IMR-90 (cell line): Measurements from ENCODE around the gene FRAS1. TPM values are rescaled to one million over a fixed set of nuclear protein-coding genes. Genes with fewer than 3 reads are reported as not detected.

Experiments
- ATAC-seq: fragments of 200-7000 bp; cut with Tn5 transposase; 2 replicates; pipeline ENCODE4 v1.9.1; 2020; ENCODE audit warnings: low read depth, mild to moderate bottlenecking, moderate library complexity
- BruUV-seq: library from RNA; stranded (reverse); fragments of 400-500 nt; replicated peaks from 2 replicates; lab custom pipeline; 2021; lab: Mats Ljungman, UMichigan
- CTCF ChIA-PET: fragments of 300-600 bp; formaldehyde crosslinking; extraction: SDS; loops from one replicate; lab custom pipeline; 2021; ENCODE audit warnings: antibody characterized with exemption; lab: Yijun Ruan, JAX
- POLR2A ChIA-PET: fragments of 300-600 bp; sonication (Branson Sonifier 250); formaldehyde crosslinking; loops from one replicate; lab custom pipeline; 2022; ENCODE audit warnings: antibody characterized with exemption; ENCODE audit not compliant: unreplicated experiment; lab: Charles Lee
- DNase-seq: peaks from one replicate; pipeline ENCODE4 v3.0.0; 2013
- H2AFZ ChIP-seq: replicated peaks from 2 replicates; pipeline ENCODE3; 2013; ENCODE audit warnings: low read length, mild to moderate bottlenecking; ENCODE audit not compliant: poor library complexity
- H2AK5ac ChIP-seq: 2 replicates; pipeline ENCODE4 v1.6.1; 2013; ENCODE audit warnings: low read depth, low read length, inconsistent platforms
- H2AK9ac ChIP-seq: replicated peaks from 2 replicates; pipeline ENCODE3; 2013; ENCODE audit warnings: mild to moderate bottlenecking, low read depth, low read length, moderate library complexity; ENCODE audit not compliant: poor library complexity
- H2BK120ac ChIP-seq: 2 replicates; pipeline ENCODE4 v1.6.1; 2013; ENCODE audit warnings: low read depth, low read length, inconsistent platforms
- H2BK15ac ChIP-seq: 3 replicates; pipeline ENCODE4 v1.6.1; 2013; ENCODE audit warnings: low read depth, low read length, inconsistent platforms
- H2BK20ac ChIP-seq: 2 replicates; pipeline ENCODE4 v1.6.1; 2013; ENCODE audit warnings: low read depth, mild to moderate bottlenecking, inconsistent platforms, low read length, moderate library complexity
- H2BK5ac ChIP-seq: 2 replicates; pipeline ENCODE4 v1.6.1; 2013; ENCODE audit warnings: mild to moderate bottlenecking, low read depth, low read length, inconsistent platforms; ENCODE audit not compliant: poor library complexity, severe bottlenecking
- H3K14ac ChIP-seq: replicated peaks from 2 replicates; pipeline ENCODE4 v1.6.1; 2013; ENCODE audit warnings: low read depth, low read length, inconsistent platforms
- H3K18ac ChIP-seq: 2 replicates; pipeline ENCODE4 v1.6.1; 2013; ENCODE audit warnings: low read depth, low read length, control low read depth
- H3K23ac ChIP-seq: 2 replicates; pipeline ENCODE4 v1.6.1; 2013; ENCODE audit warnings: low read depth, low read length, inconsistent platforms
- H3K27ac ChIP-seq: 2 replicates; pipeline ENCODE4 v1.5.1; 2013; ENCODE audit warnings: mild to moderate bottlenecking, control low read depth, low read length; ENCODE audit not compliant: insufficient read depth
- H3K27me3 ChIP-seq: 2 replicates; pipeline ENCODE4 v1.6.1; 2013; ENCODE audit warnings: low read length; ENCODE audit not compliant: control insufficient read depth, insufficient read depth
- H3K36me3 ChIP-seq: 2 replicates; pipeline ENCODE4 v1.6.1; 2013; ENCODE audit warnings: low read length, mixed read lengths; ENCODE audit not compliant: control insufficient read depth, insufficient read depth
- H3K4ac ChIP-seq: 2 replicates; pipeline ENCODE4 v1.6.1; 2013; ENCODE audit warnings: low read depth, low read length, inconsistent platforms
- H3K4me1 ChIP-seq: 2 replicates; pipeline ENCODE4 v1.6.1; 2013; ENCODE audit warnings: low read length, mixed read lengths; ENCODE audit not compliant: control insufficient read depth, insufficient read depth
- H3K4me2 ChIP-seq: 2 replicates; pipeline ENCODE4 v1.6.1; 2013; ENCODE audit warnings: low read depth, mild to moderate bottlenecking, control low read depth, low read length, moderate library complexity
- H3K4me3 ChIP-seq: 2 replicates; pipeline ENCODE4 v1.5.1; 2013; ENCODE audit warnings: low read depth, mild to moderate bottlenecking, control low read depth, low read length, moderate library complexity; ENCODE audit not compliant: insufficient read depth
- H3K56ac ChIP-seq: 2 replicates; pipeline ENCODE4 v1.6.1; 2013; ENCODE audit warnings: low read length, inconsistent platforms; ENCODE audit not compliant: insufficient read depth; ENCODE audit errors: extremely low read depth
- H3K79me1 ChIP-seq, 2 experiments: 2 replicates each; pipeline ENCODE4 v1.6.1; 2013; ENCODE audit warnings: low read length in 2 of 2, inconsistent platforms in 1 of 2, low read depth in 1 of 2
- H3K9ac ChIP-seq: 2 replicates; pipeline ENCODE4 v1.6.1; 2013; ENCODE audit warnings: low read depth, low read length, control low read depth
- H3K9me1 ChIP-seq: 2 replicates; pipeline ENCODE4 v1.6.1; 2013; ENCODE audit warnings: low read length, inconsistent platforms; ENCODE audit not compliant: insufficient read depth
- H3K9me3 ChIP-seq: 2 replicates; pipeline ENCODE4 v1.6.1; 2013; ENCODE audit warnings: low read length; ENCODE audit not compliant: control insufficient read depth, insufficient read depth
- H4K20me1 ChIP-seq: 2 replicates; pipeline ENCODE4 v1.6.1; 2013; ENCODE audit warnings: low read length, inconsistent platforms; ENCODE audit not compliant: insufficient read depth
- H4K5ac ChIP-seq: 2 replicates; pipeline ENCODE4 v1.6.1; 2013; ENCODE audit warnings: mild to moderate bottlenecking, low read depth, low read length, control low read depth
- H4K8ac ChIP-seq, 2 experiments: 2 replicates each; pipeline ENCODE4 v1.6.1; 2013; ENCODE audit warnings: low read depth in 2 of 2, low read length in 2 of 2, control low read depth in 1 of 2, inconsistent platforms in 1 of 2
- H4K91ac ChIP-seq: 2 replicates; pipeline ENCODE4 v1.6.1; 2013; ENCODE audit warnings: low read depth, low read length, inconsistent platforms; ENCODE audit not compliant: insufficient read depth
- BHLHE40 ChIP-seq: fragments of 150-350 bp; IDR thresholded peaks from 2 replicates; pipeline ENCODE4 v1.6.1; 2016; ENCODE audit warnings: mild to moderate bottlenecking, low read depth, low read length
- CEBPB ChIP-seq: IDR thresholded peaks from 2 replicates; pipeline ENCODE4 v1.6.1; 2012; ENCODE audit warnings: low read depth, low read length, improper control_type of control experiment
- CHD1 ChIP-seq: IDR thresholded peaks from 2 replicates; pipeline ENCODE4 v1.6.1; 2012; ENCODE audit warnings: low read depth, low read length, improper control_type of control experiment
- FOS ChIP-seq: fragments of 150-350 bp; IDR thresholded peaks from 2 replicates; pipeline ENCODE4 v1.6.1; 2016; ENCODE audit warnings: low read depth, low read length
- MAFK ChIP-seq: IDR thresholded peaks from 2 replicates; pipeline ENCODE4 v1.6.1; 2012; ENCODE audit warnings: low read depth, low read length, improper control_type of control experiment
- RFX5 ChIP-seq: IDR thresholded peaks from 2 replicates; pipeline ENCODE4 v1.8.0; 2012; ENCODE audit warnings: low read depth, mild to moderate bottlenecking, low read length, moderate library complexity
- WGBS, 2 experiments: methylation state at CpG; one replicate each; pipeline versions ENCODE4 v1.1.5 to v1.1.7; 2013; ENCODE audit warnings: missing lambda C conversion rate in 2 of 2; ENCODE audit not compliant: insufficient read length in 1 of 2; ENCODE audit errors: extremely low coverage in 2 of 2; 5-methylcytosine and 5-hydroxymethylcytosine counted together
- dilution Hi-C: fragments of 300-500 bp; cut with HindIII; formaldehyde crosslinking; loops from one replicate; pipeline ENCODE4 v1.14.3; 2018; ENCODE audit warnings: low sequenced_read_pairs; ENCODE audit not compliant: unreplicated experiment
- in situ Hi-C: fragments of 300-500 bp; cut with MboI; formaldehyde crosslinking; loops from 3 replicates; pipeline ENCODE4 v1.14.3; 2019; ENCODE audit warnings: low sequenced_read_pairs, inconsistent platforms, mixed read lengths
- intact Hi-C: fragments of 100-400 bp; cut with micrococcal nuclease; formaldehyde crosslinking; loops from 2 replicates; pipeline ENCODE4 v1.10.0; 2022
- polyA plus RNA-seq, 3 experiments: library from polyadenylated mRNA; depleted of rRNA; stranded (reverse); fragments of >200 nt; gene quantifications; 2 replicates each; pipeline ENCODE4 v1.2.3, GENCODE V29; 2012; ENCODE audit warnings: low replicate concordance in 1 of 3
- total RNA-seq: library from RNA; depleted of rRNA; stranded (reverse); fragments of >200 nt; gene quantifications from 2 replicates; pipeline ENCODE4 v1.2.3, GENCODE V29; 2012

FRAS1 gene
- total and polyA plus RNA-seq, 2 of the 4 experiments (the other 2 are of a cell fraction), result under 0.01 to 0.03 TPM

- no peak for TF ChIP-seq RFX5
Observed at GRCh38 chr4:78584863-78585547, 527.9 kb downstream of the FRAS1 start (continued).

DNA sequence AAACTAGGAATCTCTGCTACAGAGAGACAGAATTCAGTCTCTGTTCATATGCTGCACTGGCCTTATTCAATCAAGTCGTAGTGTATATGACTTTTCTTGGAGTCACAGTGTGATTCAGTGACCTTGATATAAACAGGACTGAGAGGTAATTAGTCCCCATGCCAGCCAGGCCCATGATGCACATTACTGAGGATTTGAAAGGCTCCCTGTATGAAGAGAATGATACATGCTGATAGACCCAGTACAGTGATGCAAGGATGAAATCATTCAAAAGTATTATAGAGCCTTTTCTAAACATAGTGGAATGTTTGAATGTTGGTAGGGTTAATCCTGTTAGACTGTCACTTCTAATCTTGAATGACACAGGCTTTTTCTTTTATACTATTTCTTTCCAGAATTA lies 528.5 kb downstream of the FRAS1 start:
- Histone ChIP-seq H4K20me1 (no peaks in the 10 kb centered on the region), H3K18ac (no peak overlapping the region), H3K27me3 (no peaks in the 10 kb centered on the region), H4K8ac (0 out of 4 replicates have a peak overlapping the region, but pooled peaks of 1 of the 2 experiments have one; percentile 2), H2AFZ (no peak overlapping the region), H4K5ac (no peak overlapping the region), H2AK5ac (no peak overlapping the region), H2BK20ac (no peak overlapping the region), H2BK120ac (peak overlapping the region; percentile 1; the same call in 1 of the 2 replicates), H3K4ac (no peak overlapping the region), H2BK5ac (peak overlapping the region; percentile 23), H3K4me1 (no peaks in the 10 kb centered on the region; the same call in 1 of the 2 replicates), H3K23ac (no peak overlapping the region), H3K9me3 (no peaks in the 10 kb centered on the region), H3K9me1 (no peaks in the 10 kb centered on the region; the same call in 1 of the 2 replicates), H3K4me3 (no peak overlapping the region), H3K27ac (no peak overlapping the region), H3K9ac (no peak overlapping the region), H3K36me3 (no peaks in the 10 kb centered on the region), H2AK9ac (no peak overlapping the region), H3K4me2 (no peak overlapping the region), H4K91ac (no peak overlapping the region), H3K56ac (no peak overlapping the region), H2BK15ac (no peak overlapping the region), H3K79me1 (no peaks in the 10 kb centered on the region), H3K14ac (no peak overlapping the region)
- no CpG with 5 or more reads among the region's 1 CpG for WGBS, 2 experiments
- no TSS peak for BruUV-seq
- DNase-seq (peak; percentile 86), ATAC-seq (peak; percentile 90)
- ChIA-PET POLR2A (no interaction called here), CTCF (no interaction called here)
- in situ Hi-C loops, result no loop called here
- TF ChIP-seq CEBPB (peak; percentile 79), RFX5 (no peak), FOS (peak; percentile 11; the same call in 1 of the 2 replicates), MAFK (0 out of 2 replicates have a peak, but pooled peaks have one; percentile 16), CHD1 (no peak), BHLHE40 (peak; percentile 13; the same call in 1 of the 2 replicates)
- dilution Hi-C loops, result no loop called here
- intact Hi-C loops, result no loop called here
